ENCODE results near the gene MYL7. TPM values are rescaled to one million over a fixed set of nuclear protein-coding genes. Genes with fewer than 3 reads are reported as not detected.

The MYL7 gene
- total RNA-seq, 4 donors from 2014 or later: not detected

DNA sequence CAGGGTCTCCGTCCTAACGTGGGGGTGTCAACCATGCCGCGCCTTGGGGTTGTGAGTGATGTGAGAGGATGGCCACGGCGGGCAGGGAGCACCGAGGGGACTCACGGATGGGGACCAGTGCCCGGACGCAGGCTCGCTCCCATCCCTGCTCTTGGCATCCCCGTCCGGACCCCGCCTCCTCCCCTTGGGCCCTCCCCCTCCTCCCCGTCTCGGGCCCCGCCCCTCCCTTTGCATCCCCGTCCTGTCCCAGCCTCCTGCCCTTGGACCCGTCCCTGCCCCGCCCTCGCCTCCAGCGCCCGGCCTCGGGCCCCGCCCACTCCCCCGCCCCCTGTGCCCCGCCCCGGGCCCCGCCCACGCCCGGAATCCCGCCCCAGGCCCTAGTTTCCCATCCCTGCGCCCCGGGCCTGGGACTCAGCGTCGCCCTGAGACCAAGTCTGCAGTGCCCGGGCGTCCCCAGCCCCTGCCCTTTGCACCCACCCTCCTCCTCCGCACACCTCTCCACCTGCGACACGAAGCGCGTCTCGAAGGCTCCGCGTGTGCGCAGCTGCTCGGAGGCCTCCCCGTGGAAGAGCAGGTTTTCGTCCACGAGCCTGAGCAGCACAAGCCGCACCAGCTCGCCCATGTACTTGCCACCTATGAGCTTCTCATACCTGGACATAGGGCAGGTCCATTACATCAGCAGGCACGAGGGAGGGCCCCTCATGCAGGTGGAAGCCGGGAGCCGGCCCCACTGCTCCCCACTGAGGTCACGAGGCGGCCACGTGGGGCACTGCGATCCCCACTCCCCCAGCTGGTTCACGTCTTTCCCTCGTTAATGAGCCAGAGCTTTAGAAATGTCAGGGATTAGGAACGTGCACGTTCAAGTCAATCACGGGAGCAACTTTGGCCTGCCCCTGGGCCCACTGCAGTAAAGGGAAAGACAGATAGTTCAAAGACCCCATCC lies 5.1 kb upstream of the MYL7 start:
- peak overlapping the region; percentile 25 to 62 (median 38) for H3K4me3 ChIP-seq
- no peaks in the 10 kb centered on the region for H3K9me3 ChIP-seq
- TF ChIP-seq EP300 (IDR thresholded peaks at IDR 0.05) (no peak), CTCF (IDR thresholded peaks at IDR 0.05) (no peak), POLR2A (IDR thresholded peaks at IDR 0.05) (no peak)
- H3K36me3 ChIP-seq: no peaks in the 10 kb centered on the region
- H3K4me1 ChIP-seq: peaks cover 0 to 26% (median 4%) of the 10 kb centered on the region in 4 donors
- 20% methylated on average over 19 to 43 of the region's 65 CpGs for WGBS, 2 donors
- peak overlapping the region in 2 of 4 donors; percentile 61 to 63 for H3K27ac ChIP-seq
- no peaks in the 10 kb centered on the region for H3K27me3 ChIP-seq
- DNase-seq (ENCODE audit: low spot score in 2 of 2): peak; percentile 55 to 63

GRCh38 chr7:44145479-44145968 lies 4.4 kb upstream of the MYL7 start:
- TF ChIP-seq EP300 (IDR thresholded peaks at IDR 0.05): no peak
- Histone ChIP-seq H3K27me3 (no peaks in the 10 kb centered on the region), H3K4me3 (peak overlapping the region; percentile 25 to 62 (median 38)), H3K4me1 (peaks cover 0 to 26% (median 4%) of the 10 kb centered on the region in 4 donors), H3K27ac (peak overlapping the region in 1 of 4 donors; percentile 61), H3K9me3 (no peaks in the 10 kb centered on the region), H3K36me3 (no peaks in the 10 kb centered on the region)
- 8 to 29% methylated on average over 5 to 13 of the region's 53 CpGs for WGBS, 2 donors
- DNase-seq (ENCODE audit: low spot score in 2 of 2): no peak

- Histone ChIP-seq H3K27me3 (no peaks in the 10 kb centered on the region), H3K36me3 (no peaks in the 10 kb centered on the region), H3K9me3 (no peaks in the 10 kb centered on the region), H3K4me3 (peak overlapping the region; percentile 25 to 62 (median 38)), H3K4me1 (peaks cover 0 to 26% (median 4%) of the 10 kb centered on the region in 4 donors), H3K27ac (peak overlapping the region in 1 of 4 donors; percentile 61)
- no peak for TF ChIP-seq POLR2A (IDR thresholded peaks at IDR 0.05)
- TF ChIP-seq CTCF (IDR thresholded peaks at IDR 0.05): no peak
- TF ChIP-seq EP300 (IDR thresholded peaks at IDR 0.05): no peak
- WGBS, 2 donors: 65 to 69% methylated on average over 21 to 29 of the region's 31 CpGs
- DNase-seq (ENCODE audit: low spot score in 2 of 2): no peak
Observed at GRCh38 chr7:44144968-44145478, 3.9 kb upstream of the MYL7 start.

DNA sequence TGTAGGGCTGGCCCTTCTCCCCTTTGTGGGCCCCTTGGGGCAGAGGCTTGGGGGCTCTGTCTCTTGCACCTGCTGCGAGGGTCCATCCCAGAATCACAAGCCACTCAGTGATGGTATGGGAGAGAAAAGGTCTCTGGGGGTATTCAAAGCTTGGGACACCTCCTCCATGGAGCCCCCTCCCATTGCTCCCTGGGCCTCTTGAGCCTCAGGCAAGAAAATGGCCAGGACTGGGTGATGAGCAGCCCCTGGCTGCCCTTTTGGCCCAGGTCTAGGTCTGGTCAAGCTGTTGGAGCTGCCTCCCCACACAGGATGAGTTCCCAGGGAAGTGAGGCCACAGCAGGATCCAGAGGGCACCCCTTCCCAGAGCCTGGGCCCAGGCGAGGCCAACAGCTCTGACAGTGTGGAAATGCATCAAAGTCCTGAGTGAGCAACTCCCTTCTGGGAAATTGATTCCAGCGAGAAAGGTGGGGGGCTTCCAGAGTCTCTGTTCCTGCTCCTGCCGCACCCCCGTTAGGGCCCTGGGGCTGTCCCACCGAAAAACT lies 3.4 kb upstream of the MYL7 start:
- no peak for DNase-seq (ENCODE audit: low spot score in 2 of 2)
- Histone ChIP-seq H3K27ac (no peak overlapping the region), H3K36me3 (no peaks in the 10 kb centered on the region), H3K4me3 (no peak overlapping the region), H3K4me1 (peaks cover 0 to 26% (median 4%) of the 10 kb centered on the region in 4 donors), H3K9me3 (no peaks in the 10 kb centered on the region), H3K27me3 (no peaks in the 10 kb centered on the region)
- 83 to 92% methylated on average over 5 to 6 of the region's 6 CpGs for WGBS, 2 donors
- TF ChIP-seq POLR2A (IDR thresholded peaks at IDR 0.05): no peak
- TF ChIP-seq EP300 (IDR thresholded peaks at IDR 0.05): no peak
- no peak for TF ChIP-seq CTCF (IDR thresholded peaks at IDR 0.05)

DNA sequence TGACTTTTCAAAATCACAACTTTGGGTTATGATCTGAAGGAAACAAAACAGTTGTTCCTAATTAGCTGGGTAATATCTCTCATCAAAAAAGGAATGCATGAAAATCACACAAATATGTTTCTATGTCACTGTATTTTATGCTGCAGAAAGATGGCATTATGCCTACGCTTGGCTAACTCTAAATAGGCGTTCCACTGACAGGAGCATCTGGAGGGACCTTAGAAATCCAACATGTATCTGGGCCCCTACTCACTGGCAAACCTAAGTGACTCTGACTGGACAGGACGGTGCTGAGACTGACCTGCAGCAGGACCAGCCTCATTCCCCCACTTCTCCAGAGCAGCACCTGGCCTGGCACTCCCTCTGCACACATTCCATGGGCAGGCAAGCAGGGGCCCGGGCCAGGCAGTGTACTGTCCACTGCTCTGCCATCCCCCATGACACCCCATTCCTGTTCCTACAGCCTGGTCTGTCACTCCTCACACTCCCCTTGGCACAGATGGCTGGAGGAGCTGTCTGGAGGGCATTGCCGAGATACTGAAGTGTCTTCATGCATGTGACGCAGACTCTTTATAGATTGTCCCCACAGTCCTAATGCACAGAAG lies 2.6 kb upstream of the MYL7 start:
- no peaks in the 10 kb centered on the region for H3K36me3 ChIP-seq
- WGBS, 2 donors: 67 to 68% methylated on average over 6 of the region's 6 CpGs
- no peak overlapping the region for H3K4me3 ChIP-seq
- TF ChIP-seq CTCF (IDR thresholded peaks at IDR 0.05) (no peak), POLR2A (IDR thresholded peaks at IDR 0.05) (no peak), EP300 (IDR thresholded peaks at IDR 0.05) (no peak)
- H3K27ac ChIP-seq: no peak overlapping the region
- no peak for DNase-seq (ENCODE audit: low spot score in 2 of 2)
- peaks cover 0 to 26% (median 4%) of the 10 kb centered on the region in 4 donors for H3K4me1 ChIP-seq
- H3K9me3 ChIP-seq: no peaks in the 10 kb centered on the region
- no peaks in the 10 kb centered on the region for H3K27me3 ChIP-seq

All from tibial nerve (tissue), 4 donors.